Activated CD4-positive, alpha-beta T cell treated with anti-CD3 and anti-CD28 coated beads, Interleukin-2, amount 50 U/mL, for 1 hour (primary cell): ENCODE data around the gene ATG13.

Source experiments
- DNase-seq: peaks from one replicate; pipeline ENCODE4 v3.0.0-alpha.2; 2020

The ATG13 gene

GRCh38 chr11:46609386-46609785 is 8.0 kb upstream of the ATG13 start:
- DNase-seq: no peak

- no peak for DNase-seq
Observed at GRCh38 chr11:46611526-46612304, 5.6 kb upstream of the ATG13 start.

GRCh38 chr11:46612326-46612725 is 5.0 kb upstream of the ATG13 start:
- DNase-seq: no peak

- DNase-seq: no peak
Observed at GRCh38 chr11:46615756-46616155, 1.6 kb upstream of the ATG13 start.

GRCh38 chr11:46616551-46617133 is 711 bp upstream of the ATG13 start:
- no peak for DNase-seq

- DNase-seq: no peak
Observed at GRCh38 chr11:46617972-46618314, 590 bp downstream of the ATG13 start.

GRCh38 chr11:46618837-46619236 is 1.5 kb downstream of the ATG13 start:
- no peak for DNase-seq

- DNase-seq: no peak
Observed at GRCh38 chr11:46625406-46625805, 8.1 kb downstream of the ATG13 start.

- DNase-seq: no peak
Observed at GRCh38 chr11:46628961-46629360, 11.6 kb downstream of the ATG13 start.

GRCh38 chr11:46630237-46630636 is 12.9 kb downstream of the ATG13 start:
- no peak for DNase-seq

GRCh38 chr11:46631676-46632075 is 14.3 kb downstream of the ATG13 start:
- DNase-seq: no peak

GRCh38 chr11:46632502-46632901 is 15.1 kb downstream of the ATG13 start:
- no peak for DNase-seq

GRCh38 chr11:46633291-46634217 is 16.2 kb downstream of the ATG13 start:
- no peak for DNase-seq

GRCh38 chr11:46635557-46636139 is 18.3 kb downstream of the ATG13 start:
- DNase-seq: no peak

GRCh38 chr11:46637546-46637945 is 20.2 kb downstream of the ATG13 start:
- no peak for DNase-seq

GRCh38 chr11:46639197-46639839 is 22.0 kb downstream of the ATG13 start:
- no peak for DNase-seq

GRCh38 chr11:46640036-46640788 is 22.9 kb downstream of the ATG13 start:
- no peak for DNase-seq

GRCh38 chr11:46641639-46642038 is 24.3 kb downstream of the ATG13 start:
- no peak for DNase-seq

- DNase-seq: no peak
Observed at GRCh38 chr11:46642627-46643335, 25.4 kb downstream of the ATG13 start.

GRCh38 chr11:46643531-46643930 is 26.2 kb downstream of the ATG13 start:
- DNase-seq: no peak

- no peak for DNase-seq
Observed at GRCh38 chr11:46643986-46644385, 26.6 kb downstream of the ATG13 start.
